ENCODE data around the gene COX7A1.

DNA sequence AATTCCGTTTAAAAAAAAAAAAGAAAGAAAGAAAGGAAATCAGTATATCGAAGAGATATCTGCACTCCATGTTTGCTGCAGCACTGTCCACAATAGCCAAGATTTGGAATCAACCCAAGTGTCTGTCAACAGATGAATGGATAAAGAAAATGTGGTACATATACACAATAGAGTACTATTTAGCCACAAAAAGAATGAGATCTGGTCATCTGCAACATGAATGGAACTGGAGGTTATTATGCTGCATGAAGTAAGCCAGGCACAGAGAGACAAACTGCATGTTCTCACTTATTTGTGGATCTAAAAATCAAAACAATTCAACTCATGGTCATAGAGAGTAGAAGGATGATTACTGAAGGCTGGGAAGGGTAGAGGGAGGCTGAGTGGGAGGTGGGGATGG is 45.9 kb upstream of the COX7A1 start:
- no peak for TF ChIP-seq CTCF (IDR thresholded peaks at IDR 0.05)
- no peak for TF ChIP-seq EP300 (IDR thresholded peaks at IDR 0.05)
